ENCODE results near the gene NACC1.

NACC1 gene

GRCh38 chr19:13089139-13089856, 28.8 kb upstream of the NACC1 start:
- DNase-seq, result no peak

DNA sequence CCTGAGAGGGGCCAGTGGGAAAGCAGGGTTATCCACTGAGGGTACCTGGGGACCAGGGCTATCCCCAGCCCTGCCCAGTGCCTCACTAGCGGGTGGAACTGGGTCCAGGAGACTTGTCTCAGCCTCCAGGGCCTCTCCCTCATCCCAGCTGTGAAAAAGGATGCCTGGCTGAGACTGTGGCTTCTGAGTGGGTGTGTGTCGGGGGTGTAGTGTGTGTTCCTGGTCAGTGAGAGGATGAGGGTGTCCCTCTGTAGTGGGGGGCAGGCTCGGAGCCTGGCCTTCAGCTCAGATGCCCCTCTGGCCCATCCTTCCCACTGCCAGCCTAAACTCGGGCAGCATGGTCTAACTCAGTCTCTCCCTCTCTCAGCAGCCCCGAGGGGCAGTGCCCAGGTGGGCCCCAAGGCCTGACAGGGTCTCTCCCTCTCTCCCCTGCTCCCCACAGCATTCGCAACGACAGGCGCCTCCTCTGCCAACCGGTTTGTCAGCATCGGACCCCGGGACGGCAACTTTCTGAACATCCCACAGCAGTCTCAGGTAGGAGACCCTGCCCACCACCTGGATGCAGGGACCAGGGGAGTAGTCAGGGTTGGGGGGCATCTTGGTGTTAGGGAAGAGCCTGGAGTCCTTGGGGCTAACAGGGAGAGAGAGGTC, 28.1 kb upstream of the NACC1 start:
- no peak for DNase-seq

GRCh38 chr19:13090511-13091231, 27.4 kb upstream of the NACC1 start:
- DNase-seq, result no peak

GRCh38 chr19:13091400-13092157, 26.5 kb upstream of the NACC1 start:
- DNase-seq, result no peak

GRCh38 chr19:13092158-13092543, 25.9 kb upstream of the NACC1 start:
- DNase-seq, result no peak

DNA sequence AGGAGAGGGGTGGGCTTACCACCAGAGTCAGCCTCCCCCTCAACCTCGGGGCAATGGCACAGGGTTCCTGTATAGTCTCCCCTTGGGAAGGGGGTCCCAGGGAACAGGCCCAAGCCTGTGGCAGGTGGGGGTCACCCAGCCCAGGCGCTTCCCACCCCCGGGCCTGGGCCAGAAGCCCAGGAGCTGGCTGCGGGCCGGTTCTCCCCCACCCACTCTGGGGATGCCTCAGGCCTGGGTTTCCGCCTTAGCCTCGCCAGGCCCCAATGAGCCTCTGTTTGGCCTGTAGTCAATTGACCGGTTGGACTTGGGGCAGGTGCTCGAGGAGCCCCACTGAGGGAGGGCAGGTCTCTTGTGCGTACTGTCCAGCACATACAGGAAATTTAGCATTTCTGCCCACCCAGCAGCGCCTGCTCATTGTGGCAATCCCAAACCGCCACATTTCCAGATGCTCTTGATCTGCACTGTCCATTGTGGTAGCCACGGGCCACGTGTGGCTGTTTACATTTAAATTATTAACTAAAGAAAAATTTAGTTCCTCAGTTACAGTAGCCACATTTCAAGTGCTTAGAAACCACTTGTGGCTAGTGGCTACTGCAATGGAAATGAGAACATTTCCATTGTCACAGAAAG, 25.3 kb upstream of the NACC1 start:
- no peak for DNase-seq

GRCh38 chr19:13093407-13094105, 24.5 kb upstream of the NACC1 start:
- peak; percentile 79 for DNase-seq

DNA sequence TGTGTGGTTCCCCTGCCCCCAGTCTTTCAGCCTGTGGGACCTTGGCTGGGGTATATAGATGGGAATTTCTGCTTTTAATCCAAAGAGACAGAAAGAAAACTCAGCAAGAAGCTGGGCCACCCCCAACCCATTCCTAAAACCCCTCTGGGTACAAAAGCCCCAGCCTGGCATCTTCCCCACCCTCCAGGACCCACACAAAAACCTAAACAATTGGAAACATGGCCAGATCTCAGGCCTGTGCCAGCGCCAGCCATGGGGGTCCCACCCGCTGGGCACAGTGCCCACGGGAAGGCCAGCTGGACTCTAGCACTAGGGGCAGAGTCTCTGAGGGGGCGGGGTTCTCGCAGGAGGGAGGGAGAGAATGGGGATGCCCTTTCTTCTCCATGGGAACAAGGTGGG, 24.0 kb upstream of the NACC1 start:
- no peak for DNase-seq

DNA sequence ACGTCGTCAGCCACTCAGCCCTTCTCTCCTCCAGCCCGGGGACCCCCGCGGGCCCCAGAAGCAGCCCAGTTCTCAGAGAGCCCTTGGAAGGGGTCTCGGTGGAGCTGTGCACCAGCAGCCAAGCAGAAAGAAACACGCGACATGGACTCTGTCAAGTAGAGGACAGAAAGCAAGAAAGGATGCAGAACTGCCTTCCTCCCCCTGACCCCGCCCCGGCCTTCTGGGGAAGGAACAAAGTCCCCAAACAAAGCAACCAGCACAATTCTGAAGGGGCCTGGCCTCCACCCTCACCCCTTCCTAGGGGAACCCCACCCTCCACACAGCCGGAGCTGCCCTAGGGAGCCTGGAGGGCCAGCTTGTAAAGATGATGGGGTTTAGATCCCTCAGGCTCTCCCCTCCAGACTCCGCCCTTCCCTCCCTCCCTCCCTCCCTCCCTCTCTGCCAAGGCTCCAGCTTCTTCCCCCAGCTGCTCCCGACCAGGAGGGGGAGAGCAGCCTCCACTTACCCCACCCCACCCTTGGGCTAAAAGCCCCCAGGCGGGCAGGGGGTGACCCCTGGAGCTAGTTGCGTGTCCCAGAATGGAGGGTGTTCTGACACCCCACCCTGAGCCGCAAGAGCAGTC, 23.2 kb upstream of the NACC1 start:
- no peak for DNase-seq

DNA sequence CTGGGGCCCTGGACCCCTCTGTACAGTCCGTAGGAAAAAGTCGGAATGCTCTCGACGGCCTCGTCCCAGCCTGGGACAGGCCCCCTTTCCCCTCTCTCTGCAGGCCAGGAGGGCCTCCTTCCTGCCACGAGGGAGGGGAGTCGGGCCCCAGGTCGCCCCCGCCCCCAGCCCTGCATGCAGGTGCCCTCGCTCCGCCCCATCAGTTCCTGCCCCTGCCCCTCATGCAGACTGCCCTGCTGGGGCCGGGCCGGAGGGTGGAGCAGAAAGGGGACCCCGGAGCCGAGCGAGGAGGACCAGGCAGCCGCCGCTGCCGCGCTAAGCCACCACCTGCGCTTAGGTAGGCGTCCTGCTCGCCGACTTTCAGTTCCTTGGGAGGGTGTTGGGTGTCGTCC, 22.7 kb upstream of the NACC1 start:
- DNase-seq, result no peak

GRCh38 chr19:13095934-13096927, 21.8 kb upstream of the NACC1 start:
- DNase-seq, result no peak

- DNase-seq, result no peak
Observed at GRCh38 chr19:13097033-13097462, 21.0 kb upstream of the NACC1 start.

- DNase-seq, result no peak
Observed at GRCh38 chr19:13097463-13098258, 20.4 kb upstream of the NACC1 start.

GRCh38 chr19:13098277-13099072, 19.6 kb upstream of the NACC1 start:
- DNase-seq, result no peak

DNA sequence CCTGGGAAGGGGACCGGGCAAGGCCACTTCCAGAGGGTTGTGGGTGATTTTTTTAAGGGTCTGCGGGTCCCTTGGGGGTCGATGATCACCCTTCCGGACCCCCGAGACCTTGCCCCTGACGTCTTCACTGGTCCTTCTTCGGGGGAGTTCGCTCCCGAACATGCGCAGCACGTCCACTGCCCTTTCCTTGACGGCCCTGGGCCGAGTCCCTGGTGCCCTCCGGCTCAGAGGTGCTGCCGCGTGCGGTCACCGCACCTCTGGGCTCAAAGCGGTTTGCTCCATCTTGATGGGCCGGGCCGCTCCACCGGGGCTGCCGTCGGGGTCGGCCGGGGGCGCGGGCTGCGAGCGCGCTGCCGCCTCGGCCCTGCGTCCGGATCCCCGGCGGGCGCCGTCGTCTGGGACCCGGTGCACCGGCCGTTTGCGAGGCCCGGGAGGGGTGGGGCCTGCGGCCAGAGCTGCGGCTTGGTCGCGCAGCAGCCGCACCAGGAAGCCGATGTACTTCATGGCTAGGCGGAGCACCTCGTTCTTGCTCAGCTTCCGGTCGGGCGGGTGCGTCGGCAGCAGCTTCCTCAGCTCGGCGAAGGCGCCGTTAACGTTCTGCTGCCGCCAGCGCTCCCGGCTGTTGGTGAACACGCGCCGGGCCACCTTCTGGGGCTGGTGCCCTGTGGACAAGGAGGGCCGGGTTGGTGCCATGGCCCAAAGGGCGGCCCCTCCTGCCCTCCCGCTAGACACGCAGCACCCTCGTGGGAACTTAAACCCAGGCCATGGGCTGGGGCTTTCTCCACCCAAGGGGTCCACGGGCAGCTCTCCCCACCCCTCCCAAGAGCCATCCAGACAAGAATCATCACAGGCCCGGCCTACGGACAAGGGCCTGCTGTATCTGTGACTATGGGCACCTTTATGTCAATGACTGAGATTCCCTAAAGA, 18.7 kb upstream of the NACC1 start:
- peak; percentile 78 for DNase-seq

DNA sequence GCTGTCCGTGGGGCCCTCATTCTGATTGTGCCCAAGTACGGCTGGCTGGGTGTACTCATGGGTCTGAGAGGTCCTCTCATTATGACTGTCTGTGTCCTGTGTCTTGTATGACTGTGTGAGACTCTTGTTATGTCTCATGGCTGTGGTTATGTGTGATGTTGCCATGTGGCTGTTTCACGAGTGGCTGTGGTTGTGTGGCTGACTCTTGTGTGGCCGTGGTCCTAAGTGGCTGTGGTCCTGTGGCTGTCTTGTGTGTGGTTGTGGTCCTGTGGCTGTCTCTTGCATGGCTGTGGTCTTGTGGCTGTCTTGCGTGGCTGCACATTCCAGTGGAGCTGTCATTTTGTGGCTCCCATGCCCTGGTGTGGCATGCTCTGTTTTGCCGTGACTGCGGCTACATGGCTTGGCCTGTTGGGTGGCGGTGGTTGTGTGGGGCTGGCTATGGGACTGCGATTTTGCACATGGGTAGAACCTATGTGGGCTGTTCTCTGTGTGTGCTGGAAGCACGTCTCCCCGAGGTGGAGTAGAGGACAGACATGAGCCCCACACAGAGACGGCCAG, 18.0 kb upstream of the NACC1 start:
- peak; percentile 67 for DNase-seq
